ENCODE data around the gene TTC33.
"Not testable (repeated sequence)": the region's sequence is repeated elsewhere in the genome, so short reads cannot be mapped to it uniquely, and the experiment has no call there.

Gene TTC33

DNA sequence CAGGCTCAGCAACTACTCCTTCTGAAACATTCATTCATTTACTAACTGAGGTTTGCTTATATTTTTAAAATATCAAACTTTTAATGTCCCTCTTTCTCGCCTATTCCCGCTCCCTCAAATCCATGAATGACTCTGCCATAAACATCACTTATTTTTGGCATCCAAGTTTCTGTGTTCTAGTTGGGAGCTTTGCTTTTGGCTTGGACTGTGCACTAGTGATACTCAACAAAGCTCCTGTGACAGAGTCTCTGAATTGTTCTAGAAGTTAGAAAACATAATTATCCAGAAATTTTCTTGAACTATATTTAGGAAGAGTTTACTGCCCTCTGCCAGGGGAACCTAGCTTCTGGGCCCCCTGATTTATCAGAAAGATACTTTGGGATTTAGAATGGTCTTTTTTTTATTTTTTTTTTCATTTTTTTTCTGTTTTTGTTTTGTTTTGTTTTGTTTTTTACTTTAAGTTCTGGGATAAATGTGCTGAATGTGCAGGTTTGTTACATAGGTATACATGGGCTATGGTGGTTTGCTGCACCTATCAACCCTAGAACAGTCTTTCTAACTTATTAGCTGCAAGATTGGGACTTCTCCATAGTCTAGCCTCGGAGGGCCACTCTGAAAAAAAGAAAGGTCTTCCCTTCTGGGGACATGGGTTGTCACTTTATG lies 140.7 kb downstream of the TTC33 start:
- no peak for DNase-seq (ENCODE audit: low read depth in 3 of 3)

DNA sequence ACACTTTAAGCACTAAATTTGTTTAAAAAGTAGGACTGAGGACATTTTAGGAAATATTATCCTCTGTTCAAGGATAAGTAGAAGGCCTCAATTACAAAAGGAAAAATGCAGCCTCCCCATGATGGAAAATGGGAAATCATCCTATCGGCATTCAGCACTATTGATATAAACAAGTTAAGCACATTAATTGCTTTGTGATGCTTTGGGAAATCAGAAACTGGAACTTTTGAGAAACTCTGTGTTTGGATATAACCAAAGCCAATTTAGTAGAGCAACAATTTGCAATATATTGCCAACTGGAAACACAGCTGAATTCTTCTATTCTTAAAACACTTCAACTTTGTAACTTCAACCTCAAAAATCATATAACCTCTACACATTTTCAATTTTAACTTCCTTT lies 141.3 kb downstream of the TTC33 start:
- no peak for DNase-seq (ENCODE audit: low read depth in 3 of 3)

DNA sequence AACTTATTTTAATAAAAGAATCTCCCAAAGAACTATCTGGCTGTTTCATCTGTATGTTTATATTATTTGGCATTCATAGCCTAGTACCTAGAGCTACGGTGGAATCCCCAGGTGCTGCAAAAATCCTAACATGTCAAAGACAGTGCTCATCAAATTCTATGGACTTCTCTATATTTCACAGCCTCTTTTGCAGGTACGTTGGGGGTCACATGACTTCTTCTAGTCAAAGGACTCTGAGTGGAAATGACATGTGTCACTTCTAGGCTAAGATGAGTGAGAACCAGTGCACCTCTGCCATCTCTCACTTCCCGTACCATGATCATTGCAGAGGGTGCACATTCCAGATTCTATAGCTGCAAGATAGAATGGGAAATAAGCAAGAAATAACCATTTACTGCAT lies 148.6 kb downstream of the TTC33 start:
- DNase-seq (ENCODE audit: low read depth in 3 of 3) = no peak

DNA sequence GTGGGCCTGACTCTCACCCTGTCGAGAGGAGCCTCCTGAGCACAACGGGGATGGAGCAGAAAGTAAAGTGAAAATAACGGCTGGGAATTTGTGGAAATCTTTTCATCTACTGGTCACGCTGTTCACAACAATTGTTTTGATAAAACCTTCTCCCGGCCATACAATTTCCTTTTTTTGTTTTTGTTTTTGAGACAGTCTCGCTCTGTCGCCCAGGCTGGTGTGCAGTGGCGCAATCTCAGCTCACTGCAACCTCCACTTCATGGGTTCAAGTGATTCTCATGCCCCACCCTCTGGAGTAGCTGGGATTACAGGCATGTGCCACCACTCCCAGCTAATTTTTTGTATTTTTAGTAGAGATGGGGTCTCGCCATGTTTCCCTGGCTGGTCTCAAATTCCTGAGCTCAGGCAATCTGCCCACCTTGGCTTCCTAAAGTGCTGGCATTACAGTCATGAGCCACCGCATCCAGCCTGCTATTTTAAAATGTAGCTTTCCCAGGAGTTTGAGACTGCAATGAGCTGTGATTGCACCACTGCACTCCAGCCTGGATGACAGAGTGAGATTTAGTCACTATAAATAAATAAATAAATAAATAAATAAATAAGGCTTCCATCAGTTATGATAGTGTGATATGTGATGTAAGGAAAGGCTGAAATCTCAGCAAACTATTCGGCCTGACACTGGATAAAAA lies 149.5 kb downstream of the TTC33 start:
- DNase-seq (ENCODE audit: low read depth in 3 of 3) = no peak

DNA sequence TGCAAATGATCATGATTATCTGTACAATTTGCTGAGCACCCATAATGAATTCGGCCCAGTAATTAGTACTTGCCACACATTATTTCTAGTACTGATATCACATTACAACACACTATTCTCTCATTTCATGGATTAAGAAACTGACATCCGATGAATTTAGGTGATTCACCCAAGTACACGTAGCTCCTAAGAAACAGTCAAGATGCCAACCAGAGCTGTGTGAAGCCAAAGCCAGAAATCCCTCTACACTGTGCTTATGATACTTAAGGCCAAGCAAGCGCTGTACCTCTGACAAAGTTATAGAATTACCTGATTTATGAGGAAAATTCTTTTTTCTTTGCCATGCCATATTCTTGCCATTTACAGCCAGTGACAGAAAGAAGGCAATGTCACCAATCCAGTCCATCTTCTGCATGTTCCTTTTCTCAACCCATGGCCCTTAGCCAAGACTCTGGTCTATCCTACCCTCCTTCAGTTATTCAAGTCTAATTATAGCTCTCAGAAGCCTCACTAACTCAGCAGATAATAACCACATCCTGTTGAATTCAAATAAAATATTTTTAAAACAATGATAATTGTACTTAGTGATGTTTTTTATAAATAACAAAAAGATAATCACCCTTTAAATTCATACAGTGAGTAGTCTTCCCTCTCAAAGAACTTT lies 150.3 kb downstream of the TTC33 start:
- no peak for DNase-seq (ENCODE audit: low read depth in 3 of 3)

DNA sequence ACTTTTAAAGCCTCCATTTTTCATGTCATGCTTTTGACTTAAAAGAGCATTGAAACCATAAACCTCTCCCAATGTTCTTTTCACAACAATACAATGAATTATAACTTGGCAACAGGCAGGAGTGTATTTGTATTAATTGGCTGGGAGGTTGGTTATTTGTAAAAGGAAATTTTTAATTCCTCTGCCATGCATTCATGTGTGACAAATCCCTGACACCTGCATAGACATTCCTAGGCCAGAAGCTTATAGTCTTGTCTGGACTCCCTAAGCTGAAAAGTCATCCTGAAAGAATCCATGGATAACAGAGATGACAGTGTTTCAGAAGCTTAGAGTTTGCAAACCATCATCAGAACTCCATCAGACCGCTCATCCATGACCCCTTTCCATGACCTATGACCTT lies 152.4 kb downstream of the TTC33 start:
- no peak for DNase-seq (ENCODE audit: low read depth in 3 of 3)

DNA sequence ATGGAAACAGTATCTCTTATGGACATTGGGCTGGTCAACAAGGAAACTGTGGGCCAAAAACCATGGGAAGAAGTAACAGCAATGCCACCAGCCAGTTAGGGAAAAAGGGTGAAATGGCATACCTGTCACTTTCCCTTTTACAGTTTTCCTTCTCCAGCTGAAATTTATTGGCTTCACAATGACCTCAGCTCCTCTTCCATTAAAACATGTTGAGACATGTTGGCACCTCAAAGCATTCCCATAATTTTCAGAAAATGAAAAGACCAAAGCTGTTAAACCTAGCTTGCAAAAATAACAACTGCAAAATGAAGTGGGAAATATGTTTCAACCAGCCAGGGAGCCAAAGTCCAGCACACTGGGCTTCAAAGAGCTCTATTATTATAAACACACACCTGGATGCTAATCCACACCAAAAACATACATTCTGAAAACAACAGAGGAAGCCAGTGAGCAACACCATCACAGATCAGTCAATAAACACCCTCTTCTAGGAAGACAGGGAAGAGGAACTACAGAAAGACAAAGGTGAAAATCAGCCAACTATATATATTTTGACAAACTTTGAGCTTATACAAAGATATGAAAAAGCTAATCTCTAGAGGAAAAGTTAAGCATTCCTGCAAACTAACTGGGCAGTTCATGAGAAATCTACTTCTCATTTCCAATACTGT lies 154.4 kb downstream of the TTC33 start:
- DNase-seq (ENCODE audit: low read depth in 3 of 3) = no peak

DNA sequence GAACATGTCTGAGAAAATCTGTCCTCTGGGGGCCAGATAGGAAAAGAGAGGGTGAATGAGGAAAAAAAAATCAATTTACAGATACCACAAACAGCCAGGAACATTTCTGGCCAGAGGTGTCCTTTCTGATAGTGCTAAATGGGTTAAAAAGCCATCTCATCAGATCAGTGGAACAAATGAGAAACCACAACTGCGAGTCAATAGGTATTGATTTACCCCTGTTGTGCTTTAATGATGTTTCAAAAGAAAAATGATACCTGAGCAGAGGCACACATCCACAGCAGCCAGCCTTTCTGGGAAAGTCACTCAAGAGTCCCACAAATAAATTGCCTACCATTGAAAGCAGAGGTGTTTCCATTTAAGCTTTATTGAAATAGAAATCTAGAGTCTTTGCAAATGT lies 155.4 kb downstream of the TTC33 start:
- DNase-seq (ENCODE audit: low read depth in 3 of 3) = no peak

DNA sequence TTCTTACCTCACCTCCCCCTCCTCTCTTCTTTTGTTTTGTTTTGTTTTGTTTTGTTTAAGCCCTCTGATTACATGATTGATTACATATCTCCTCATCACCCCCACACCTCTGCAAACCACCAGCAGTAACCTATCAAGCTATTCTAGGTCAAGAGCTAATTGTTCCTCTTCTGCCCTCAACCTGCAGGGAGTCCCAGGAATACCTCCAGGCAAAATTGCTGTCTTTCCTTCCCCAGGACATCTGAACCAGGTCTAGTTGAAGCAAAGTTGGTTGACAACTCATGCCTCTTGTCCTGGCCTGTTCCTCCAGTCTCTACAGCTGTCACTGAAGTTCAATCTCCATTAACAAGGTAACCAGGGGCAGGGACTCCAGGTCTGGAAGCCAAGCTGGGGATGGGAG lies 156.1 kb downstream of the TTC33 start:
- no peak for DNase-seq (ENCODE audit: low read depth in 3 of 3)

DNA sequence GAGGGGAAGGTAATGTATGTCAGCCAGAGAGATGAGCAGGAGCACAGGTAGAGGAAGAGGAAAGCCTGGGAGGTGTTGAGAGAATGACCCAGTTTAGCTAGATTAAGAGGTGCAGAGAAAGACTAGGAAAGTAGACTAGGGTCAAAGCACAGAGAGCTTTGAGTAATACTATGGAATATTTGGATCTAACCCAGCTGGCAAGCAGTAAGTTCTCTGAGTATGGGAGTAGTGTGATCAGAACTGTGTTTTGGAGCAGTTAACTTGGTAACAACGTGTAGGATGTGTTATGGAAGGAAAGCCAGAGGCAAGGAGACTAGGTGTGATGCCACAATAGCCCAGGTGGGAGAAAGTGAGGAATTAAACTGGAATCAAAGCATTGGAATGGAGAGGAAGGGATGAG lies 160.9 kb downstream of the TTC33 start:
- no peak for DNase-seq (ENCODE audit: low read depth in 3 of 3)

DNA sequence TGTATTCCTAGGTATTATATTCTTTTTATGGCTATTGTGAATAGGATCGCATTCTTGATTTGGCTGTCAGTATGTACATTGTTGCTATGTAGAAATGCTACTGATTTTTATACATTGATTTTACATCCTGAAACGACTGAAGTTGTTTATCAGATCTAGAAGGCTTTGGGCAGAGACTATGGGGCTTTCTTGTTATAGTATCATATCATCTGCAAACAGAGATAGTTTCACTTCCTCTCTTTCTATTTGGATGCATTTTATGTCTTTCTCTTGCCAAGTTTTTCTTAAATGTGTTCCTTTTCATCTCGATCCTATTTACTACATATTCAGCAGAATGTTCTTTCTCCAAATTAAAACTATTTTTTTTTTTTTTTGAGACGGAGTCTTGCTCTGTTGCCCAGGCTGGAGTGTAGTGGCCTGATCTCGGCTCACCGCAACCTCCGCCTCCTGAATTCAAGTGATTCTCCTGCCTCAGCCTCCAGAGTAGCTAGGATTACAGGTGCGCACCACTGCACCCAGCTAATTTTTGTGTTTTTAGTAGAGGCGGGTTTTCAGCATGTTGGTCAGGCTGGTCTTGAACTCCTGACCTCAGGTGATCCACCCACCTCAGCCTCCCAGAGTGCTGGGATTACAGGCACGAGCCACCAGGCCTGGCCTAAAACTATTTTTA lies 163.9 kb downstream of the TTC33 start:
- not testable (repeated sequence) for DNase-seq (ENCODE audit: low read depth in 3 of 3)

DNA sequence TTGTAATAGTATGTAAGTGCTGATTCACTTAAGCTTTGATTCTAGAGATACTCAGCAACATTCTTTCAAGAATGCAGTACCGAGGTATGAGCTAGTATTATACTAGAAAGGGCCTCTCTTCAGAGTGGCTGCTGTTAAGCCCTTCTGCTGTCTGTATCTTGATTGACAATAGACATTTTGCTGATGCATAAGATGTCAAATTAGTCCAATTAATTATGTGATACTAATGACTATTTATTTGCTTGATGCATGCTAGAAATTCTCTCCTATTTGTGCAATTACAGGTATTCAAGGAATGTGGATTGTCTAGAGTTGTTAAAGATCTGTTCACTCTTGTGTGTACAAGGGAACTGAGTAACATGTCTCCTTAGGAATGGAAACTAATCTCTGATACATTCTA lies 168.4 kb downstream of the TTC33 start:
- no peak for DNase-seq (ENCODE audit: low read depth in 3 of 3)

DNA sequence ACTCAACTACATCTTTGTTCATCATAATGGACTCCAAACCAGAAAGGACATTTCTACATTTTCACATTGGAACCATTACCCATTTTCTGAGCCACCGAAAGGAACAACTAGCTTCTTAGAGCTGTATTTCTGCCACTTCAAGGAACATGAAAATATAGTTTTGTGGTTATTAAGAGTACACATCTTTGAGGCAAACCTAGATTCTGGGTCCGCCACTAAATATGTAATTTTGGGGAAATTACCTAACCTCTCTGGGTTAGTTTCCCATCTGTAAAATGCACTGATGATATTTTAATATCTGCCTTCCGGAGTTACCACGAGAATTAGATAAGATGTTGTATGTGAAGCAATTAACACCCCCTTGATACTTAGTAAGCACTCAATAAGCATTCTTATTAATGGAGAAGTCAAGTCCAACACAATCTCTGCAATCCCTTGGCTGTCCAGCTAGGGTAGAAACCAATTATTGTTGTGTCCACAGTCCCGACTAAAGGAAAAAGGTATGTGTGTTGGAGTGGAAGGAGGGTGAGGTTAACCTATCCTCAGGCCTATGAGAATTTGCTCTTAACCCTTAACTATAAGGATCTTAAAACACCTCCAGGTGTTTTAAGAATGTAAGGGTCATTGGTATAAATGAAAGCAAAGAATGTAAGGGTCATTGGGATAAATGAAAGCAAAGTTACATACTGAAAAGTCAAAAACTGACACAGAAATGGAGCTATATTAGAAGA lies 170.1 kb downstream of the TTC33 start:
- no peak for DNase-seq (ENCODE audit: low read depth in 3 of 3)

DNA sequence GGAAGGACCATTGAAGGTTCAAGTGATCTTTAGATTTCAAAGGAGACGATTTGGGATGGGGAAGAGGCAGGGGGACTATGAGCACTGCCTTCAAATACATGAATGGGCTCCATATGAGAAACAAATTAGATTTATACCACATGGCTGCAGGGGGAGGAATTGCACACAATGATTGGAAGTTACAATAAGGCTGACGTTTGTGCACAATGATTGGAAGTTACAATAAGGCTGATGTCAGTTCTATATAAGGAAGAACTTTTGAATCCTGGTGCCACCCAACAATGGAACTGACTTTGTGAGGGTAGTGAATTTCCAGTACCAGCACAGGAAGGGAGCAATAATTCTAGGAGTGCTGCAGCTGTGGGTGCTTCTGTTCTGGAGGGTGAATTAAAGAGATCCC lies 171.7 kb downstream of the TTC33 start:
- no peak for DNase-seq (ENCODE audit: low read depth in 3 of 3)

DNA sequence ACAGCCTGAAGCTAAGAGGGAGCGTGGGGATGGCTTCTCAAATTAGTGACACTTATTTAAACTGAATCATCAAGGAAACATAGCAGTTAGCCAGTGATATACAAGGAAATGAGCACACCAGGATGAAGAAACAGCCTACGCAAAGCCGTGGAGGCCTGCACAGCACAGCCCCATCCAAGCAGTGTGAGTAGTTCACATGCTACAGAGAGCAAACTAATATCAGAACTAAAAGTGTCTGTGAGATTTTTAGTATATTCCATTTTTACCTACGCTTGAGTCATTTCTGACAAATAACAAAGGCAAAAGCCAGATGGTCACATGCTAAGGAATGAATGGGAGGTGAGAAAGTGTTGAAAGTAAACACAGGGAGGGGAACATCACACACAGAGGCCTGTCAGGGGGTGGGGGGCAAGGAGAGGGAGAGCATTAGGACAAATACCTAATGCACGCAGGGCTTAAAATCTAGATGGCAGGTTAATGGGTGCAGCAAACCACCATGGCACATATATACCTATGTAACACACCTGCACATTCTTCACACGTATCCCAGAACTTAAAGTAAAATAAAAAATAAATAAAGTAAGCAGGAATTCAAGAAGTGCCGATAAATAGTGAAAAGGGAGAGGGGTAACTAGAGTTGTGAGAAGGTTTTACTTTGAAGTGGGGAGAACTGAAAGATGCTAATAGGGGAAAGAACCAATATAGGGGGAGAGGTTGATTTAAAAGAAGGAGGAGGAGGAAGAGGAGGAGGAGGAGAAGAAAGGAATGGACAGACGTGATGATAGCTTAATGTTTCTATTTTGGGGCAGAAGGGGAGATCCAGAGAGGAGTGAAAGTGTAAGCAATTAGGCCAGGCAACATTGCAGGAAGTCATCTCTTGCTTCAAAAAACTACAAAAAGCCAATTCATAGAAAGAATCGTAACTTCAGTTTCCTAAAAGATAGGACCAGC lies 177.0 kb downstream of the TTC33 start:
- peak in 1 of 3 experiments; percentile 14 for DNase-seq (ENCODE audit: low read depth in 3 of 3)

DNA sequence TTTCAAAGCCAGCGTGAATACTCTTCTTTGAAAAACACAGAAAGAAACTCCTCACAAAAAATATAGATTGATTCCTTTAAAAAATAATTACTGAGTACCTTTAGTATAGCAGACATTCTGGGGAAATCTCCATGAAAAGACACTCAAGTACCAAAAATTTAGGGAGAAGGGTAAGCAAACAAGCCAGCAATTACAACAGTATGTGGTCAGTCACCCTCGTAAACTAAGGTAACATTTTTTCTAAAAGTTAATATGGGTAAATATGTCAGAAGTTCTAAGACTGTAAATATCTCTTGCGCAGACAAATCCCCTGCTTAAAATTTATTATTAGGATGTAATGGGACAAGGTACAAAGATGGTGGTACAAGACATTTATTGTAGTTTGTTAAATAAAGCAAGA lies 178.0 kb downstream of the TTC33 start:
- DNase-seq (ENCODE audit: low read depth in 3 of 3) = no peak

DNA sequence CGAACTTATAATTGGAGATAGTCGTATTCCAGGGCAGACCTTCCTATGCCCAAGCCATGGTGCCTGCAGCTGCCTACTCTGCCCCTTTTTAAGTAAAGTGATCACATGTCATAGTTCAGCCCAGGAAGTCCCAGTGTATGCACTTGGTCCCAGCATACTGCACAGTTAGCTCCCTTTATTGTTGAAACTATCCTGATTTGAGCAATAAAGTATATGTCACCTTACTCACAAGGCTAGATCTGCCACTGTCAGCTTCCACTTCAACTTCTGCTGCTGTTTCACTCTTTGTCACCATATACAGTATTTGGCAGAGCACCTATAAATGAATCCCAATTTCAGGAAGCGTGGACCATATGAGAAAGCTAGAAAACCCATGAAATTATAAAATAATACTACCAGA lies 179.8 kb downstream of the TTC33 start:
- no peak for DNase-seq (ENCODE audit: low read depth in 3 of 3)

DNA sequence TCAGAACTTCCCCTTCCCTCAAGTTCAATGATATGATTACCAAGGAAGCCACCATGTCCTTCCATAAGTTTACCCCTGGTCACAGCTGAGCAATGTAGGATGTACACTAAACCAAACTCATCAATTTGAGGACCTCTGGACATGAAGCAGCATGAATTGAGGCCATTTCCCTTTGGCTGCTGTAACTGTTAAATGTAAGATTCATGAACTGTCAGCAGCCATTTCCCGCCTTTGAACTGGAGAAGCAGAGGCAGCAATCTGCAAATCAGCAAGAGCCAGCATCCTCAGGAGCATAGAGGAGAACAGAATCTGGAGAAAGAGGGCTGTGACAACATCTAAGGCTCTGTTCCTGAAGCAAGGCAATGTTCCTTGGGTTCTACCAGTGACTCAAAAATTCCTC lies 180.3 kb downstream of the TTC33 start:
- no peak for DNase-seq (ENCODE audit: low read depth in 3 of 3)

DNA sequence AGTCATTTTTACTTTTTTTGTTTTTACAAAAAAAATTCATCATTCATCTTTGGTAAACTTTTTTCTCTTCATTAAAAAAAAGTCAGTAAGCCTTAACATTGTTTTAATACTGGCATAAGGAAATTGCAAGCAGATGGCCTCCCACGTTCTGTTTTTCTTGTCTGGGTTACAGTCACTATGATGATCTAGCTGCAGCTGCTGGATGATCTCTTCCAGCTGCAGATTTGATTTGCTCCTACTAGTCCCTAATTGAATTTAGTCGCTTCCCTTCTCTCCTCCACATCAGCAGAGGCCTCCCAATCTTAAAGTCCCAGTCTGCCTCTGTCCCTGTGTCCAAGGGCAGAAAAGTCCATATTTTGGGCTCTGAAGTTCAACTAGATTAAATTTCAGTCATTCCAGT lies 182.8 kb downstream of the TTC33 start:
- DNase-seq (ENCODE audit: low read depth in 3 of 3) = no peak

DNA sequence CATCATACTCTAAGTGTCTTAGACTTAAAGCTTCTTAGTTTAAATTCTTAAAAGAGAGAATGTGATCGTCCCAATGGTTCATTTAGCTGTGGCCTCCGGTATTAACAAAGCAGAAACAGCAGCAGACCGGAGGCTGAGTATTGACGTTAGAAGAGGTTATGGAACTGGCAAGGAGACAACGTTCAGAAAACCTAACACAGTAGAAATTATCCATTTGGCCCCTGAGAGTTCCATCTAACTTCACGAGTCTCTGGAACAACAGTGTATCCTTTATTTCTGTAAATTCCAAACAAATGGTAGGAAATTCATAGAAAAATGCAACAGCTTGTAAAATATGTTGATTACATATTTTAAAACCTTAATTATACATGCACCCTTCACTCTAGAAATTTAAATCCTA lies 183.4 kb downstream of the TTC33 start:
- no peak for DNase-seq (ENCODE audit: low read depth in 3 of 3)

Data from stimulated activated CD4-positive, alpha-beta T cell treated with anti-CD3 and anti-CD28 coated beads, TNF-alpha, amount 100 ng/mL, for 4 hours (primary cell).